GM10266 (cell line): ENCODE data around the gene SLC25A13.

ENCODE experiments used
- DNase-seq: peaks from one replicate; pipeline ENCODE4 v3.0.0; 2012; ENCODE audit errors: extremely low spot score
- TF ChIP-seq, protein P1 (sequence below): IDR thresholded peaks from 2 replicates; pipeline ENCODE4 v1.5.1; 2012; ENCODE audit warnings: mild to moderate bottlenecking, low read depth; ENCODE audit not compliant: control insufficient read depth, insufficient read depth; ENCODE audit errors: missing control alignments

SLC25A13 gene

DNA sequence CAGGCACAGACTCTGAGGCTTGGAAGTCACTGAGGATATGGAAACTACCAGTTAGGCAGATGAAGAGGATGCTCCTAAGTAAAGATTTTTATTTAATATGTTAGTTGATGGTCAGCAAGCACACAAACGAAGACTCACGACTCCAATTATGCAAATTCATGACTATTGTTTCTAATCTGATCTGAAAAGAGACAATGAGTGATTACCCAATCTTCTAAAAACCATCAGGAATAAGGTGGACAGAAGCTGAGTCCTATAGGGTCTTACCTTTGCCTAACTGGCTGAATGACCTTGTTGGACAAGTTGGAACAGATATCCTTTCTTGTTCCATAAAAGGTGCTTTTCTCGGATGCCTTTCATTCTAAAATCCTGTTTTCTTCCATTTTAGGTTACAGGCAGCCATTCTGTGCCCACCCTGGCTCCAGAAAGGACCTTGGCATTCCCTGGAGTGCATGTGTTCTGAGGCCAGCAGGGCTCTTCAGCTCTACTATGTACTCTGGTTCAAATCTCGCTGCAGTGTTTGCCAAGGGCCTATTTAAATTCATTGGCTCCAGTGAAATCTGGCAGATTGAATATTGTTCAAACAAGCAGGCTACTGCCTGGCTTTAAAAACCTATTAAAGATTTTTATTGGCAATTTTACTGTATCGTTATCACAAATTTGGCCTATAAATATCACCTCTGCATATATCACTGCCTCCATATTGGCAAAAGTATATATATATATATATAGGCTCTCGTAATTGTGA is 77.5 kb downstream of the SLC25A13 start:
- DNase-seq: no peak
- TF ChIP-seq, protein P1, sequence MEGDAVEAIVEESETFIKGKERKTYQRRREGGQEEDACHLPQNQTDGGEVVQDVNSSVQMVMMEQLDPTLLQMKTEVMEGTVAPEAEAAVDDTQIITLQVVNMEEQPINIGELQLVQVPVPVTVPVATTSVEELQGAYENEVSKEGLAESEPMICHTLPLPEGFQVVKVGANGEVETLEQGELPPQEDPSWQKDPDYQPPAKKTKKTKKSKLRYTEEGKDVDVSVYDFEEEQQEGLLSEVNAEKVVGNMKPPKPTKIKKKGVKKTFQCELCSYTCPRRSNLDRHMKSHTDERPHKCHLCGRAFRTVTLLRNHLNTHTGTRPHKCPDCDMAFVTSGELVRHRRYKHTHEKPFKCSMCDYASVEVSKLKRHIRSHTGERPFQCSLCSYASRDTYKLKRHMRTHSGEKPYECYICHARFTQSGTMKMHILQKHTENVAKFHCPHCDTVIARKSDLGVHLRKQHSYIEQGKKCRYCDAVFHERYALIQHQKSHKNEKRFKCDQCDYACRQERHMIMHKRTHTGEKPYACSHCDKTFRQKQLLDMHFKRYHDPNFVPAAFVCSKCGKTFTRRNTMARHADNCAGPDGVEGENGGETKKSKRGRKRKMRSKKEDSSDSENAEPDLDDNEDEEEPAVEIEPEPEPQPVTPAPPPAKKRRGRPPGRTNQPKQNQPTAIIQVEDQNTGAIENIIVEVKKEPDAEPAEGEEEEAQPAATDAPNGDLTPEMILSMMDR: no peak

DNA sequence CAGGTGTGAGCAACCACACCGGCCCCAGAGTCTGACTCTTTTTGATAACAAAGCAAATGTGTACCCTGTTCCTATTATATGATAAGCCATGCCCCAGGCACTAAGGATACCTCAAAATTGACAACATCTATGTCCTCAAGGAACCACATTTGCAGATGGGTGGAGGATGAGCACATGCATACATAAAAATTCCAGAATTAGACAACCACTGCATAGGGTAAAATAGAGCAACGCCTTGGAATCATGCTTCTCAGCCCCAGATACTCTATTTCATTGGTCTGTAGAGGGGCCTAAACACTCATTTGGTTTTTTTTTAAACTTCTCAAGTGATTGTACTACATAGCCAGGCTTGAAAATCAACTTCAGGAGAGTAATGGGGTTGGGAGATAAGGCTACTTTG is 78.7 kb downstream of the SLC25A13 start:
- TF ChIP-seq, protein P1: no peak
- DNase-seq: no peak

DNA sequence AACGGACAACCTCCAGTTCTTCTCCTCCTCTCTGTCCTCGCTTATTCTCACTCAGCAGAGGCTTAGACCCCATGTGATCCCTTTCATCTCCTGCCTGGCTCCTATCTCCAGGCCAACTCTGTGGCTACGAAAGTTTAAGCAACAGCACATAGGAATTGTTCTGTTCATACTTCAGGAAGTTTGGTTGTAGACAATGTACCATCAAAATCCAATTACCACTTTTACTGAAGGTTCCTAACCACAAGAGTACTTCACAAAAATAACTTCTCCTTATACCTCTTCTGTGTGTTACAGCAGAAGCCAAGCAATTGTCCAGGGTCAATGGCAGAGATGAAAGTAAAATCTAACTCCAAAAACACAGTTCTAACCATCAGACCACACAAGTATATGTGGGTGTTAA is 80.0 kb downstream of the SLC25A13 start:
- no peak for DNase-seq
- TF ChIP-seq, protein P1: no peak

DNA sequence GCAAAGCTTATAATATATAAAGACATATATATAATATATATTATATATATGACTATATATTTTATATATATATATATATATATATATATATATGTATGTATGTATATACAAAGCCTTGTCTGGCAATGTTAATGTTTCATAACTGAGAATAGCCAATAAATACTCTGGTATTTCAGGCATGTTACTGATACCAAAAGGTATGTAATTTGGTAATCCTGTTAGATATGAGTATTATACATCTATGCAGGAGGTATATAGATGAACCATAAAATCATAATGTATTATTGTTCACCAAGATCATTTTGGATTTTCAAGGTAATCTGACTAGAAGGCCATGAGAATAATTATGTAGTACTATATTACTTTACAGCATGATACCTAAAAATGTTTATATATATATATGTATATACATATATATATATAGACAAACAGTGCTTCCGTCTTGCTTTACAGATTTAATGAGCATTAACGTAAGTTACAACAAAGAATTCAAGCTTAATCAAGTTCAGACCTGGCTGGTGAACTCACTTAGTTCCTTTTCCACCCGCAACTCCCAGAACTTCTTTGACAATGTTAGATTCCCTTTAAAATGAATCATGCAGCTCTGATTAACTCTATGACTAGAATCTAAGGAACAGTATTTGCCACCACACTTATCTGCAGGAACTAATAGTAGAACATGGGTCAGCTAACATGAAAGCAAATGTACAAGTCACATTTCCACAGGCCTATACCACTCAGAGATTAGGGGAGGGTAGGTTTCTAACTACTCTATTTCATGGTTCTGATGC is 82.7 kb downstream of the SLC25A13 start:
- TF ChIP-seq, protein P1: no peak
- DNase-seq: no peak

DNA sequence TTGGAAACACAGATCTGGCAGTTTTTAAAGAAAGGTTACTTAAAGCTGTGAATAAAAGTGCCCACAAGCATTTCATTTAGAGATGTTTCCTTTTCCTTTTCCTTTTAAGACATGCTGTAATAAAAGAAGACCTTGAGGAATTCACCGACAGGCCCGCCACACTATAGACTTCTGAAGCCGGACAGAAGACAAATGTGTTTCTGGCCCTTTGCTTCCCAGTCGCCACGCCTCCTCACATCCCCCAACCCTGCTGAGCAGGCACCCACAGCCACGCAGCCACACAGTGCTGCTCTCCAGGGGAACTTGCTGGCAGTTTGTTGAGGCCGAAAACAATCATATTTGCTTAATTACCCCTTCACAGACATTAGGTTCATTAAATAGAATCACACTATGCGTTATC is 83.4 kb downstream of the SLC25A13 start:
- DNase-seq: no peak
- TF ChIP-seq, protein P1: no peak

DNA sequence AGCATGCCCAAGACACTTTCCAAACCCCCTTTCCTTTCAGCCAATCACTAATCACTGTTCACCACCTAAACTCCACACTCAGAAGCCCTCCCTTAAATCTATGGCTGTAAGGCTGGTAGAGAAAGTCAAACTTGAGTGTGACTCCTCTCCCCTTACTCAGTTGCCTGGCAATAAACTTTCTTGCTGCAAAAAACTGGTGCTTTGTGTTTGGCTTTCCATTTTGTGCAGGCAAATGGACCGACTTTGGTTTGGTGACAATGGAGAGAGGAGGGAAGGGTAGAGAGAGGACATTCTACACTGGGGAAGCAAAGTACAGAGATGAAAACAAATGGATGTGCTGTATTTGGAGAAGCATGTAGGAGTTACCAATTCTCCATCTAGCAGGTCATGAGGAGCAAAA is 84.9 kb downstream of the SLC25A13 start:
- no peak for DNase-seq
- TF ChIP-seq, protein P1: no peak

DNA sequence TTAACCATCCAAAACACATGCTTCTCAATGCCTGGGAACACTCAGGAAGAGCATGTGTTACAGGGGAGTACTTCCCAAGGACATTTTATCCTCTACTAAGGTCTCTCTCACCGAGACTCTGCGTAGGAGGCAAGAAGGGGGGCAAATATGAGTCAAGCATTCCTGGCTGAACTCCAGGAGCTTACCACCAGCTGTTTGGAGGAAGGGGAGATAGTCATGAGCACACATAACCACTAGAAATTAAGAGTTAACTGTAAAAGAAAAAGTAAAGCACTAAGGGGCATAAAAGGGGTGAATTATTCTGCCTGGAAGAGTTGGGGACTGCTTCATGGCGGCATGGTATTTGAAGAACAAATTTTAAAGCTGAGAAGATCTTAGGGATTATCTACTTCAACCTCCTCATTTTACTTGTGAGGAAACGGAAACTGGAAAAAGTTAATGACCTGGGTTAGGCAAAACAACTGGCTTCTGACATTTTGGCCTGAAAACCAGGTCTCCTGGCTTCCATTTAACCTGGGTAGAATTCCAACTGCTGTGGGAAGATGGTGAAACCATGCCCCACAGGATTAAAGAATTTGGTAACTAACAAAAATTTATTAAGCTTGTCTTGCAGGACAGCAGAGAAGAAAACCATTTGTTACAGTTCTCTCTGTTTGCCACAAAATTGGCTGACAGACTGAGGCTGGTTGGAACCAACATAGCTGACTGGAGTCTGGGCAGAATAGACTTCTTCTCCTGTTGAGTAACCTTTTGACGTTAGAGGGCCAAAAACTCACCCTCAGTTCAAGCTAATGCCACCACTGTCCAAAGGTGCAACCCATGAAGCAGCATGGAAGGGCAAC is 85.5 kb downstream of the SLC25A13 start:
- TF ChIP-seq, protein P1: no peak
- DNase-seq: no peak
